NB4 (cell line): ENCODE data around the gene FZR1.

Source experiments
- CTCF ChIP-seq: IDR thresholded peaks from one replicate; pipeline ENCODE4 v1.5.1; 2012; ENCODE audit warnings: low read depth, low read length
- MAX ChIP-seq: IDR thresholded peaks from 2 replicates; pipeline ENCODE4 v1.6.1; 2011; ENCODE audit warnings: low read depth, low read length
- MYC ChIP-seq: IDR thresholded peaks from 2 replicates; pipeline ENCODE4 v1.6.1; 2011; ENCODE audit warnings: low read depth, low read length
- POLR2A ChIP-seq: IDR thresholded peaks from 2 replicates; pipeline ENCODE4 v1.6.1; 2011; ENCODE audit warnings: mild to moderate bottlenecking; ENCODE audit not compliant: insufficient read length; ENCODE audit errors: extremely low read depth

GRCh38 chr19:3516675-3517207 is 10.6 kb downstream of the FZR1 start:
- TF ChIP-seq CTCF, result no peak
- no peak for TF ChIP-seq POLR2A
- no peak for TF ChIP-seq MAX
- TF ChIP-seq MYC, result no peak
